Measurements from ENCODE around the gene KDM1B. TPM values are rescaled to one million over a fixed set of nuclear protein-coding genes. Genes with fewer than 3 reads are reported as not detected.
"Not testable (repeated sequence)": the region's sequence is repeated elsewhere in the genome, so short reads cannot be mapped to it uniquely, and the experiment has no call there.

Gene KDM1B
- total RNA-seq, 1 experiment from 2014 or later, result 15.8 TPM

GRCh38 chr6:18221288-18221615 lies 66.0 kb downstream of the KDM1B start:
- Histone ChIP-seq H3K9me3 (ENCODE audit: low read depth, low read length, poor library complexity, severe bottlenecking) (no peaks in the 10 kb centered on the region), H3K36me3 (ENCODE audit: insufficient read depth, low read length, poor library complexity, severe bottlenecking) (peaks cover 50% of the 10 kb centered on the region), H3K27ac (ENCODE audit: low read depth, low read length, poor library complexity, severe bottlenecking) (no peak overlapping the region), H3K4me3 (ENCODE audit: low read depth, low read length, poor library complexity, severe bottlenecking) (no peak overlapping the region), H3K27me3 (replicated peaks; ENCODE audit: insufficient read depth, low read depth, low read length, poor library complexity) (no peaks in the 10 kb centered on the region), H3K4me1 (ENCODE audit: insufficient read depth, low read length, poor library complexity, severe bottlenecking) (no peaks in the 10 kb centered on the region)
- ChIA-PET CTCF (no interaction called here), POLR2A (ENCODE audit: low non-redundant PET) (no interaction called here)
- TF ChIP-seq EZH2 (IDR thresholded peaks at IDR 0.05; ENCODE audit: borderline replicate concordance, low read depth, low read length, poor library complexity, severe bottlenecking), result no peak
- TF ChIP-seq, protein P1, sequence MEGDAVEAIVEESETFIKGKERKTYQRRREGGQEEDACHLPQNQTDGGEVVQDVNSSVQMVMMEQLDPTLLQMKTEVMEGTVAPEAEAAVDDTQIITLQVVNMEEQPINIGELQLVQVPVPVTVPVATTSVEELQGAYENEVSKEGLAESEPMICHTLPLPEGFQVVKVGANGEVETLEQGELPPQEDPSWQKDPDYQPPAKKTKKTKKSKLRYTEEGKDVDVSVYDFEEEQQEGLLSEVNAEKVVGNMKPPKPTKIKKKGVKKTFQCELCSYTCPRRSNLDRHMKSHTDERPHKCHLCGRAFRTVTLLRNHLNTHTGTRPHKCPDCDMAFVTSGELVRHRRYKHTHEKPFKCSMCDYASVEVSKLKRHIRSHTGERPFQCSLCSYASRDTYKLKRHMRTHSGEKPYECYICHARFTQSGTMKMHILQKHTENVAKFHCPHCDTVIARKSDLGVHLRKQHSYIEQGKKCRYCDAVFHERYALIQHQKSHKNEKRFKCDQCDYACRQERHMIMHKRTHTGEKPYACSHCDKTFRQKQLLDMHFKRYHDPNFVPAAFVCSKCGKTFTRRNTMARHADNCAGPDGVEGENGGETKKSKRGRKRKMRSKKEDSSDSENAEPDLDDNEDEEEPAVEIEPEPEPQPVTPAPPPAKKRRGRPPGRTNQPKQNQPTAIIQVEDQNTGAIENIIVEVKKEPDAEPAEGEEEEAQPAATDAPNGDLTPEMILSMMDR (conservative IDR thresholded peaks at IDR 0.05; ENCODE audit: low read depth, low read length), result no peak
- intact Hi-C loops (cut with micrococcal nuclease; ENCODE audit: unreplicated experiment), result no loop called here
- BruUV-seq (replicated peaks), result no TSS peak
- no peak for DNase-seq (ENCODE audit: low spot score)

DNA sequence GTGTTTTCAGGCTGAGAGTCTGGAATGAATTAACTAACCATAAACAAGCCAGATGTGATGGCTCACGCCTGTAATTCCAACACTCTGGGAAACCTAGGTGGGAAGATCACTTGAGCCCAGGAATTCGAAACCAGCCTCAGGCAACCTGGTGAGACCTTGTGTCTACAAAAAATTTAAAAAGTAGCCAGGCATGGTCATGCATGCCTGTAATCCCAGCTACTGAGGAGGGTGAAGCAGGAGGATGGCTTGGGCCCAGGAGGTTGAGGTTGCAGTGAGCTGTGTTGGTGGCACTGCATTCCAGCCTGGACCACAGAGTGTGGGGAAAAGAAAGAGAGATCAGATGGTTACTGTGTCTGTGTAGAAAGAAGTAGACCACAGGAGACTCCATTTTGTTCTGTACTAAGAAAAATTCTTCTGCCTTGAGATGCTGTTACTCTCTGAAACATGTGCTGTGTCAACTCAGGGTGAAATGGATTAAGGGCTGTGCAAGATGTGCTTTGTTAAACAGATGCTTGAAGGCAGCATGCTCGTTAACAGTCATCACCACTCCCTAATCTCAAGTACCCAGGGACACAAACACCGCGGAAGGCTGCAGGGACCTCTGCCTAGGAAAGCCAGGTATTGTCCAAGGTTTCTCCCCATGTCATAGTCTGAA lies 71.4 kb downstream of the KDM1B start:
- H3K27me3 ChIP-seq (replicated peaks; ENCODE audit: insufficient read depth, low read depth, low read length, poor library complexity); DNase-seq (ENCODE audit: low spot score); H3K4me3 ChIP-seq (ENCODE audit: low read depth, low read length, poor library complexity, severe bottlenecking); H3K27ac ChIP-seq (ENCODE audit: low read depth, low read length, poor library complexity, severe bottlenecking); POLR2A ChIA-PET (ENCODE audit: low non-redundant PET); intact Hi-C loops (cut with micrococcal nuclease; ENCODE audit: unreplicated experiment); H3K9me3 ChIP-seq (ENCODE audit: low read depth, low read length, poor library complexity, severe bottlenecking); BruUV-seq (replicated peaks); H3K4me1 ChIP-seq (ENCODE audit: insufficient read depth, low read length, poor library complexity, severe bottlenecking); CTCF ChIA-PET: not testable (repeated sequence)
- H3K36me3 ChIP-seq (ENCODE audit: insufficient read depth, low read length, poor library complexity, severe bottlenecking), result peaks cover 71% of the 10 kb centered on the region

DNA sequence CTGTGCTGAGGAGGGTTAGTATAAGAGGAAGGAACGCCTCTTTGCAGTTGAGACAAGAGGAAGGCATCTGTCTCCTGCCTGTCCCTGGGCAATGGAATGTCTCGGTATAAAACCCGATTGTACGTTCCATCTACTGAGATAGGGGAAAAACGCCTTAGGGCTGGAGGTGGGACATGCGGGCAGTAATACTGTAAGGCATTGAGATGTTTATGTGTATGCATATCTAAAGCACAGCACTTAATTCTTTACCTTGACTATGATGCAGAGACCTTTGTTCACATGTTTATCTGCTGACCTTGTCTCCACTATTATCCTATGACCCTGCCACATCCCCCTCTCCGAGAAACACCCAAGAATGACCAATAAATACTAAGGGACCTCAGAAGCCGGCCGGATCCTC lies 71.9 kb downstream of the KDM1B start:
- intact Hi-C loops (cut with micrococcal nuclease; ENCODE audit: unreplicated experiment); DNase-seq (ENCODE audit: low spot score); H3K4me3 ChIP-seq (ENCODE audit: low read depth, low read length, poor library complexity, severe bottlenecking); H3K4me1 ChIP-seq (ENCODE audit: insufficient read depth, low read length, poor library complexity, severe bottlenecking); BruUV-seq (replicated peaks); POLR2A ChIA-PET (ENCODE audit: low non-redundant PET); CTCF ChIA-PET; H3K27me3 ChIP-seq (replicated peaks; ENCODE audit: insufficient read depth, low read depth, low read length, poor library complexity); H3K9me3 ChIP-seq (ENCODE audit: low read depth, low read length, poor library complexity, severe bottlenecking); H3K27ac ChIP-seq (ENCODE audit: low read depth, low read length, poor library complexity, severe bottlenecking): not testable (repeated sequence)
- peaks cover 71% of the 10 kb centered on the region for H3K36me3 ChIP-seq (ENCODE audit: insufficient read depth, low read length, poor library complexity, severe bottlenecking)

GRCh38 chr6:18228590-18228989 lies 73.4 kb downstream of the KDM1B start:
- DNase-seq (ENCODE audit: low spot score); CTCF ChIA-PET; BruUV-seq (replicated peaks); POLR2A ChIA-PET (ENCODE audit: low non-redundant PET); H3K9me3 ChIP-seq (ENCODE audit: low read depth, low read length, poor library complexity, severe bottlenecking); H3K27me3 ChIP-seq (replicated peaks; ENCODE audit: insufficient read depth, low read depth, low read length, poor library complexity); H3K4me3 ChIP-seq (ENCODE audit: low read depth, low read length, poor library complexity, severe bottlenecking); intact Hi-C loops (cut with micrococcal nuclease; ENCODE audit: unreplicated experiment); H3K4me1 ChIP-seq (ENCODE audit: insufficient read depth, low read length, poor library complexity, severe bottlenecking); H3K27ac ChIP-seq (ENCODE audit: low read depth, low read length, poor library complexity, severe bottlenecking): not testable (repeated sequence)
- H3K36me3 ChIP-seq (ENCODE audit: insufficient read depth, low read length, poor library complexity, severe bottlenecking), result peaks cover 65% of the 10 kb centered on the region

- H3K27ac ChIP-seq (ENCODE audit: low read depth, low read length, poor library complexity, severe bottlenecking); H3K4me1 ChIP-seq (ENCODE audit: insufficient read depth, low read length, poor library complexity, severe bottlenecking); DNase-seq (ENCODE audit: low spot score); H3K4me3 ChIP-seq (ENCODE audit: low read depth, low read length, poor library complexity, severe bottlenecking); intact Hi-C loops (cut with micrococcal nuclease; ENCODE audit: unreplicated experiment); CTCF ChIA-PET; BruUV-seq (replicated peaks); POLR2A ChIA-PET (ENCODE audit: low non-redundant PET); H3K27me3 ChIP-seq (replicated peaks; ENCODE audit: insufficient read depth, low read depth, low read length, poor library complexity); H3K9me3 ChIP-seq (ENCODE audit: low read depth, low read length, poor library complexity, severe bottlenecking): not testable (repeated sequence)
- peaks cover 61% of the 10 kb centered on the region for H3K36me3 ChIP-seq (ENCODE audit: insufficient read depth, low read length, poor library complexity, severe bottlenecking)
Measured at GRCh38 chr6:18231856-18232255, 76.6 kb downstream of the KDM1B start.

- H3K36me3 ChIP-seq (ENCODE audit: insufficient read depth, low read length, poor library complexity, severe bottlenecking), result peaks cover 66% of the 10 kb centered on the region
- H3K9me3 ChIP-seq (ENCODE audit: low read depth, low read length, poor library complexity, severe bottlenecking); H3K27ac ChIP-seq (ENCODE audit: low read depth, low read length, poor library complexity, severe bottlenecking); intact Hi-C loops (cut with micrococcal nuclease; ENCODE audit: unreplicated experiment); CTCF ChIA-PET; POLR2A ChIA-PET (ENCODE audit: low non-redundant PET); H3K4me3 ChIP-seq (ENCODE audit: low read depth, low read length, poor library complexity, severe bottlenecking); DNase-seq (ENCODE audit: low spot score); H3K27me3 ChIP-seq (replicated peaks; ENCODE audit: insufficient read depth, low read depth, low read length, poor library complexity); H3K4me1 ChIP-seq (ENCODE audit: insufficient read depth, low read length, poor library complexity, severe bottlenecking); BruUV-seq (replicated peaks): not testable (repeated sequence)
Measured at GRCh38 chr6:18233770-18234169, 78.5 kb downstream of the KDM1B start.

Measured in A673 (cell line).